Stomach smooth muscle (tissue), 2 donors: ENCODE results near the gene FBXO42.

Experiments used
- H3K27ac ChIP-seq: one replicate; pipeline ENCODE4 v1.7.0; 2013; ENCODE audit warnings: mild to moderate bottlenecking, low read length, inconsistent platforms
- H3K27me3 ChIP-seq, 2 donors: one replicate each; pipeline ENCODE4 v1.7.0; 2013; ENCODE audit warnings: low read length in 2 of 2; ENCODE audit not compliant: insufficient read depth in 2 of 2, control insufficient read depth in 1 of 2
- H3K36me3 ChIP-seq, 2 donors: one replicate each; pipeline ENCODE4 v1.7.0; 2013; ENCODE audit warnings: low read length in 2 of 2; ENCODE audit not compliant: control insufficient read depth in 2 of 2, insufficient read depth in 2 of 2
- H3K4me1 ChIP-seq: one replicate; pipeline ENCODE4 v1.7.0; 2013; ENCODE audit warnings: low read length; ENCODE audit not compliant: control insufficient read depth, insufficient read depth
- H3K4me3 ChIP-seq, 2 donors: one replicate each; pipeline ENCODE4 v1.7.0; 2013; ENCODE audit warnings: low read length in 2 of 2
- H3K9ac ChIP-seq, 2 donors: one replicate each; pipeline ENCODE4 v1.7.0; 2013; ENCODE audit warnings: low read length in 2 of 2, mild to moderate bottlenecking in 1 of 2
- H3K9me3 ChIP-seq, 2 donors: one replicate each; pipeline ENCODE4 v1.7.0; 2013; ENCODE audit warnings: low read length in 2 of 2; ENCODE audit not compliant: control insufficient read depth in 2 of 2
- donor health status: healthy.
- donor health status: Pancreatic carcinoma.

Gene FBXO42

DNA sequence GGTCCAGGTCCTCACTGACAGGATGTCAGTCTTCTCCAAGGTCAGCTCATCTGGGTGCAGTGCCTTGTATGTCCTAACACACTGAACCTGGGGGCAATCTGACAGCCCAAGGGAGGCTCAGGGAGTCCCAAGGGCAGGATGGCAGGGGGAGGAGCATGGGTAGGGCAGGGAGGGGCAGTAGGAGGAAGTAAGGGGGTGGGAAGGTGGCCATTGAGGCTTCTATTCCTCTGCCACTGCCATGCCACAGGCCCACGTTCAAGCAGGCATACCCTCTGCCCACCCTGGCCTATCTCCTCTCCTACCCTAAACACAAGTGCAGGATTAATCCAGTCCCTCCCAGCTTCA is 153.2 kb downstream of the FBXO42 start:
- Histone ChIP-seq H3K4me3 (no peak overlapping the region), H3K9ac (no peak overlapping the region), H3K4me1 (no peaks in the 10 kb centered on the region), H3K27me3 (no peaks in the 10 kb centered on the region), H3K9me3 (no peaks in the 10 kb centered on the region), H3K36me3 (no peaks in the 10 kb centered on the region), H3K27ac (no peak overlapping the region)

- Histone ChIP-seq H3K9me3 (no peaks in the 10 kb centered on the region), H3K4me3 (no peak overlapping the region), H3K4me1 (no peaks in the 10 kb centered on the region), H3K9ac (no peak overlapping the region), H3K27ac (no peak overlapping the region), H3K36me3 (no peaks in the 10 kb centered on the region), H3K27me3 (no peaks in the 10 kb centered on the region)
These were observed 153.7 kb downstream of the FBXO42 start for GRCh38 chr1:16198444-16199156.

DNA sequence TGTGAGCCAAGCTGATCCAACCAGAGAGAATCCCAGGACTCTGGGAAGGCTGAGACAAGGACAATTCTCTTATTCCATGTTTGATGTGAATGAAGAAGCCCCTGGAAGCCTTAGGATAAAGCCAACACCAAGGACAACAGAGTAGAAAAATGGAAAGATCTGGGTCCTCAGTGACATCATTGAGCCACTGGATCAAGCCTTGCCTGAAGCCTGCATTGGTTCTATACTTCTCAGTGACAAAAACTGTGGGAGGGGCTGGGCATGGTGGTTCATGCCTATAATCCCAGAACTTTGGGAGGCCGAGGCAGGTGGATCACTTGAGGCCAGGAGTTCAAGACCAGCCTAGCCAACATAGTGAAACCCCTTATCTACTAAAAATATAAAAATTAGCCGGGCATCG is 155.4 kb downstream of the FBXO42 start:
- Histone ChIP-seq H3K9me3 (no peaks in the 10 kb centered on the region), H3K4me1 (peaks cover 2% of the 10 kb centered on the region), H3K9ac (no peak overlapping the region), H3K27me3 (no peaks in the 10 kb centered on the region), H3K4me3 (no peak overlapping the region), H3K36me3 (no peaks in the 10 kb centered on the region), H3K27ac (no peak overlapping the region)
